Skin of body (tissue), 2 donors: ENCODE measurements around the gene MAD2L1BP. TPM values are rescaled to one million over a fixed set of nuclear protein-coding genes. Genes with fewer than 3 reads are reported as not detected.
A peak's percentile ranks its signal among the peaks of the same experiment; 100 is the strongest.
"Not testable (repeated sequence)": the region's sequence is repeated elsewhere in the genome, so short reads cannot be mapped to it uniquely, and the experiment has no call there.

Experiments
- DNase-seq: peaks from one replicate; lab custom pipeline; 2025; lab: John Stamatoyannopoulos, UW
- total RNA-seq: library from RNA; depleted of rRNA; stranded (reverse); fragments of >200 nt; gene quantifications from one replicate; pipeline ENCODE4 v1.2.3, GENCODE V29; 2014

Gene MAD2L1BP, protein sequence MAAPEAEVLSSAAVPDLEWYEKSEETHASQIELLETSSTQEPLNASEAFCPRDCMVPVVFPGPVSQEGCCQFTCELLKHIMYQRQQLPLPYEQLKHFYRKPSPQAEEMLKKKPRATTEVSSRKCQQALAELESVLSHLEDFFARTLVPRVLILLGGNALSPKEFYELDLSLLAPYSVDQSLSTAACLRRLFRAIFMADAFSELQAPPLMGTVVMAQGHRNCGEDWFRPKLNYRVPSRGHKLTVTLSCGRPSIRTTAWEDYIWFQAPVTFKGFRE
- total RNA-seq: 14.1 TPM

GRCh38 chr6:43635387-43636307 lies at the start of gene MAD2L1BP:
Gene MAD2L1BP, plus strand, starts transcription at chr6:43635840. Its CDS starts 36 bp downstream, at chr6:43635876.
- peak; percentile 59 for DNase-seq

- no peak for DNase-seq
Observed at GRCh38 chr6:43588194-43588593, 47.4 kb upstream of the MAD2L1BP start.

GRCh38 chr6:43589564-43589963 lies 46.1 kb upstream of the MAD2L1BP start:
- DNase-seq: not testable (repeated sequence)

DNA sequence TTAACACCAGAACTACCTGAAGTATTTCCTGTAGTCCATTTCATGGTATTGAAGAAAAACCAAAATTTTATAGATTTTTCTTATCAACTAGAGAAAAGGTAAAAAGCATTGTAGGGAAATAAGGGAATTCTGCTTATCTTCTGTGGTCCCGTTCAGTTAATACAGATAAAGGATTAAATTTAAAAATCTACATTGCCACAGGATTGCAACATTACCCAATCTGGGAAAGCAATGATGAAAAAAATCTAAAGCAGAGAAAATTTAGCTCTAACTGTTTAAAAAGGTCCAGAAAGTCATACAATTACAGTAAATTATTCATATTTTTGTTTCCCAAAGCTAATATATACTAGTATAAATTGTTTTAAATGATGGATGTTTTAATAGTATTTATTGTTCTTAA lies 41.7 kb upstream of the MAD2L1BP start:
- no peak for DNase-seq

DNA sequence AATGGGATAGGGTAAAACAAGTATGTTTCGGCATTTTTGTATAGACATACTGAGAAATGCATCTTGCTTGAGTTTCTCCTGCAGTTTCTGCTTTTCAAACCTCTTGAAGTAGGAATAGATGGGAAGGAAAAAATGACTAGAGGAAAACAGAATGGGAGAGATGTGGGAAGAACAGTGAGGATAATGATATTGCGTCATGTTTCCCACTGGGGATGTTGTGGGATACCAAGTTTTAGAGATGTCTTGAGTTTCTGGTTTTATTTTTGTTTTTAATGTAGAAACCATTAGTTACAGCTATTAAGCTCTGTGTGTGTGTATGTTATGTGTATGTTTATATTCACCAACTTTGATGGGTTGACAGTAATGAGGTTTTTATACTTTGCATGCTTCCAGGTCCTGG lies 35.0 kb upstream of the MAD2L1BP start:
- no peak for DNase-seq

- no peak for DNase-seq
Observed at GRCh38 chr6:43604174-43604573, 31.5 kb upstream of the MAD2L1BP start.

DNA sequence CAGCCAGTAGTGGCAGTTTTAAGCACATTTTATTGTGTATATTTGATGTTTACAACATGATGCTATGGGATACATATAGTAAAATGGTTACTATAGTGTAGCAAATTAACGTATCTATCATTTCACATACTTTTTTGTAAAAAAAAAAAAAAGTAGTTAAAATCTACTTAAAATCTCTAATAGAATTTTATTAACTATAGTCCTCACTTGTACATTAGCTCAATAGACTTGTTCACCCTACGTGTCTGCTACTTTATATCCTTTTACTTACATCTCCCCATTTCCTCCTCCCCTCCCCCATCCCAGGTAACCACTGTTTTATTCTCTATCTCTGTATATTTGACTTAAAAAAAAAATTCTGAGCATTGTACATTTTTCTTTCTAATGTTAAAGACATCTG lies 29.6 kb upstream of the MAD2L1BP start:
- no peak for DNase-seq

DNA sequence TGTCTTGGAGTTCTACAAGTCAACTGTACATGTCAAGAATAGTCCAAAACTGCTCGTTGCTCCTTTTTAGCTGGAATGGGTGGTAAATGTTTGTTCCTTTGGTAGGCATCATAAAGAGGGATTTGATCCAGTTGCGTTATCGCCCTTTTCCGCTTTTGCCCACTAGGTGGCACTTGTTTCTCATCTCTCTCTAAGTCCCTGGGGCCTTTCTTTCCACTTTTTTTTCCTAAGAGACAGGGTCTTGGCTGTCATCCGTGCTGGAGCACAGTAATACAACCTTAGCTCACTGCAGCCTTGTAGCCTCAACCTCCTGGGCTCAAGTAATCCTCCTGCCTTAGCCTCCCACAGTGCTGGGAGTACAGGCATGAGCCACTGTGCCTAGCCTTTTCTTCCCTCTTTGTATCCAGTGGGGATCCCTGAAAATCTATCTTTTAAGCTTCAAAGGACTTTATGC lies 27.3 kb upstream of the MAD2L1BP start:
- DNase-seq: peak; percentile 40

- DNase-seq: no peak
Observed at GRCh38 chr6:43608807-43609206, 26.8 kb upstream of the MAD2L1BP start.

- DNase-seq: no peak
Observed at GRCh38 chr6:43609402-43609801, 26.2 kb upstream of the MAD2L1BP start.

DNA sequence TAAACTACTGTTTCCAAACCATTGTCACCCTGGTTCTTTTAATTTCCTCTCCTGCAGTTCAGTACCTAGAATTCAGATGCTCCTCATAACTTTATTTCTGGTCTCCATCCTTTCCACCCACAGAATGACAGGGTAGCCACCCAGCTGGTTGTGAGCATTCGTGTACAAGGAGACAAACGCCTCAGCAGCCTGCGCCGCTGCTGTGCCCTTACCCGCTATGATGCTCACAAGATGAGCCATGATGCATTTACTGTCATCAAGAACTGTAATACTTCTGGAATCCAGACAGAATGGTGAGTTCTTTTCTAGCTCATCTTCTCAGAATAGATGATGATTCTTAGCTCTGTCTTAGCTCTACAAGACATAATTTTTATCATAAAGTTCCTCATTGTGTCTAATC lies 25.2 kb upstream of the MAD2L1BP start:
- DNase-seq: no peak

DNA sequence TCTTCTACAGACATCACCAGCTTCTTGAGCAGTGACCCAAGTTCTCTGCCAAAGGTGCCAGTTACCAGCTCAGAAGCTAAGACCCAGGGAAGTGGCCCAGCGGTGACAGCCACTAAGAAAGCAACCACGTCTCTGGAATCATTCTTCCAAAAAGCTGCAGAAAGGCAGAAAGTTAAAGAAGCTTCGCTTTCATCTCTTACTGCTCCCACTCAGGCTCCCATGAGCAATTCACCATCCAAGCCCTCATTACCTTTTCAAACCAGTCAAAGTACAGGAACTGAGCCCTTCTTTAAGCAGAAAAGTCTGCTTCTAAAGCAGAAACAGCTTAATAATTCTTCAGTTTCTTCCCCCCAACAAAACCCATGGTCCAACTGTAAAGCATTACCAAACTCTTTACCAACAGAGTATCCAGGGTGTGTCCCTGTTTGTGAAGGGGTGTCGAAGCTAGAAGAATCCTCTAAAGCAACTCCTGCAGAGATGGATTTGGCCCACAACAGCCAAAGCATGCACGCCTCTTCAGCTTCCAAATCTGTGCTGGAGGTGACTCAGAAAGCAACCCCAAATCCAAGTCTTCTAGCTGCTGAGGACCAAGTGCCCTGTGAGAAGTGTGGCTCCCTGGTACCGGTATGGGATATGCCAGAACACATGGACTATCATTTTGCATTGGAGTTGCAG lies 21.8 kb upstream of the MAD2L1BP start:
- no peak for DNase-seq

DNA sequence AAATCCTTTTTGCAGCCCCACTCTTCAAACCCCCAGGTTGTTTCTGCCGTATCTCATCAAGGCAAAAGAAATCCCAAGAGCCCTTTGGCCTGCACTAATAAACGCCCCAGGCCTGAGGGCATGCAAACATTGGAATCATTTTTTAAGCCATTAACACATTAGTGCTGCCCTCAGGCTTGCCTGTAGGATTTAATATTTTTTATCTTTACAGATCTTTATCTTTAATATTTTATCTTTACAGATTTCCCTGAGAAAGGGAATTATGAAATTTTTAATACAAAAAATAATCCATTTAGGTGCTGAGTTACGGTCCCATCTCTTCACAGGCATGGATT lies 21.3 kb upstream of the MAD2L1BP start:
- no peak for DNase-seq

DNA sequence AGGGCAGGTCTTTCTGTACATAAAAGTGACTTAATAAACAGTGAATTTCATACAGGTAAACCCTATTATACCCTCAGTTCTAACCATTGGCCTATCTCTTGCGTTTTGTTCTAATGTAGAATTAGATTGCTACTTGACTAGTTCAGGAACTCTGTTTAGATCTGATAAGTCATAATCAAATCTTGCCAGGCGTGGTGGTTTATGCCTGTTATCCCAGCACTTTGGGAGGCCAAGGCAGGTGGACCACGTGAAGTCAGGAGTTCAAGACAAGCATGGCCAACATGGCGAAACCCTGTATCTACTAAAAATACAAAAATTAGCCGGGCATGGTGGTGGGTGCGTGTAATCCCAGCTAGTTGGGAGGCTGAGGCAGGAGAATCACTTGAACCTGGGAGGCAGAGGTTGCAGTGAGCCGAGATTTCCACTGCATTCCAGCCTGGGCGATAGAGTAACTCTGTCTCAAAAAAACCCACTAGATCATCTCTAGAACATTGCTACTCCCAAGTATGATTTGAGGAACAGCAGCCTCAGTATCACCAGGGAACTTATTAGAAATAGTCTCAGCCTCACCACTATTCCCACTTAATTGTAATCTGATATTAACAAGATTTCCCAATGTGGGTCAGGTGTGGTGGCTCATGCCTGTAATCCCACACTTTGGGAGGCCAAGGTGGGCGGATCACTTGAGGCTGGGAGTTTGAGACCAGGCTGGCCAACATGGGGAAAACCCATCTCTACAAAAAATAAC lies 18.7 kb upstream of the MAD2L1BP start:
- no peak for DNase-seq

DNA sequence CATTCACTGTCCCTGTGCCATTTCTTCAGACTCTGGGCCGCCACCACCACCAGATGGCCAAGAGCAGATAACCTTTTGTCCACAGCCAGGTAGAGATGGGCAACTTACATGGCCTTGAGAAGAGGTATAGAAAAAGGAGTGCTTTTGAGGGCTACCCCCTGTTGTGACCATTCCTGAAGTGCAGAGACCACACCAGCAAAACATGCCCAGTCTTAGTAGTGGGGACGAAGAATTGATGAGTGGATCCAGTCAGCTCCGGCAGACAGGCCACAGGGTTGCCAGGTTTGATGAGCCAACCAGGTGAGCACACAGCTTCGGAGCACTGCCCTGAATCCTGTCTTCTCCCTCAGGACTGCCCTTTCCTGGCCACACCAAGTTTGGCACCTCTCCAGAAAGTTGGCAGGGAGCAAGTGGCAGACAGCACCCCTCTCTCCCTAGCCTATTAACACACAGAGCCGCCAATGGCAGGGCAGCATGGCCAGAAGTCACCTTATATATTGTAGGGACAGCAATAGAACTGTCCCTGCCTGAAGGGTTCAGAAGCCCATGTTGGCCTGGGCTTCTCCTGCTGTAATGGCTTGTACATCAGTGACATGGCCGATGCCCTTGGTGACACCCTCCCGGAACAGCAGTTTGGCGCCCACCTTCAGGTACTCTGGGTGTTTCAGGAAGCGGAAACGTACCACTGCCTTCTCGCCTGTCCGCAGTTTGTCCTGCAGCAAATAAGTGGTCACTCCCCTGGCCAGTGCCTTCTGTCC lies 14.4 kb upstream of the MAD2L1BP start:
- DNase-seq: no peak

GRCh38 chr6:43621836-43622180 lies 13.8 kb upstream of the MAD2L1BP start:
- DNase-seq: no peak

- no peak for DNase-seq
Observed at GRCh38 chr6:43622541-43622940, 13.1 kb upstream of the MAD2L1BP start.

- no peak for DNase-seq
Observed at GRCh38 chr6:43623880-43624785, 11.5 kb upstream of the MAD2L1BP start.

GRCh38 chr6:43624786-43625288 lies 10.8 kb upstream of the MAD2L1BP start:
- DNase-seq: no peak
